Posterior vena cava (tissue), 2 donors: ENCODE results near the gene VNN1. TPM values are rescaled to one million over a fixed set of nuclear protein-coding genes. Genes with fewer than 3 reads are reported as not detected.
"Not testable (repeated sequence)": the region's sequence is repeated elsewhere in the genome, so short reads cannot be mapped to it uniquely, and the experiment has no call there.

Experiments
- DNase-seq: peaks from one replicate; pipeline ENCODE4 v3.0.0-alpha.2; 2020; ENCODE audit warnings: low spot score
- intact Hi-C, 2 donors: fragments of 100-400 bp; cut with DNase I; formaldehyde crosslinking; loops; one replicate each; pipeline versions ENCODE4 v1.14.1 to v1.14.2; 2022 to 2023
- total RNA-seq, 2 donors: library from RNA; stranded (reverse); fragmentation: NEBNext Ultra II Directional; extraction: Animal tissue kit (Norgen Biotek cat#: 25700); gene quantifications; one replicate each; pipeline ENCODE4 v1.2.1, GENCODE V29; 2021
- donor health status: DM: yes; HTN: yes; CAD: no.
- donor health status: DM: yes; HTN: yes; CAD: no.

Gene VNN1
- total RNA-seq, 2 donors from 2014 or later, result 1.9 to 3.0 TPM

- intact Hi-C loops, result no loop called here
- DNase-seq, result no peak
Measured at GRCh38 chr6:132726608-132726975, 12.7 kb upstream of the VNN1 start.

- intact Hi-C loops, result no loop called here
- DNase-seq, result no peak
Measured at GRCh38 chr6:132725947-132726607, 12.2 kb upstream of the VNN1 start.

- intact Hi-C loops, result no loop called here
- no peak for DNase-seq
Measured at GRCh38 chr6:132725471-132725870, 11.6 kb upstream of the VNN1 start.

GRCh38 chr6:132719736-132720448 lies 6.0 kb upstream of the VNN1 start:
- intact Hi-C loops, result no loop called here
- no peak for DNase-seq

GRCh38 chr6:132715881-132716637 lies 2.2 kb upstream of the VNN1 start:
- no peak for DNase-seq
- intact Hi-C loops, result no loop called here

GRCh38 chr6:132715204-132715603 lies 1.3 kb upstream of the VNN1 start:
- no peak for DNase-seq
- intact Hi-C loops, result no loop called here

GRCh38 chr6:132714160-132714559 lies 305 bp upstream of the VNN1 start:
- DNase-seq, result no peak
- intact Hi-C loops, result no loop called here

- intact Hi-C loops, result no loop called here
- no peak for DNase-seq
Measured at GRCh38 chr6:132712366-132712765, 1.5 kb downstream of the VNN1 start.

- intact Hi-C loops, result no loop called here
- no peak for DNase-seq
Measured at GRCh38 chr6:132708771-132709170, 5.1 kb downstream of the VNN1 start.

GRCh38 chr6:132708002-132708401 lies 5.9 kb downstream of the VNN1 start:
- DNase-seq, result no peak
- intact Hi-C loops, result no loop called here

- intact Hi-C loops, DNase-seq: not testable (repeated sequence)
Measured at GRCh38 chr6:132706756-132707155, 7.1 kb downstream of the VNN1 start.

- no peak for DNase-seq
- intact Hi-C loops, result no loop called here
Measured at GRCh38 chr6:132703936-132704335, 9.9 kb downstream of the VNN1 start.

- intact Hi-C loops, result no loop called here
- DNase-seq, result no peak
Measured at GRCh38 chr6:132698608-132699007, 15.2 kb downstream of the VNN1 start.

GRCh38 chr6:132695773-132696172 lies 18.1 kb downstream of the VNN1 start:
- intact Hi-C loops, result loop anchor here in 1 of 2 donors (1.0 kb wide), 1 partner anchor 11 kb away; no protein-coding TSS in a partner anchor

GRCh38 chr6:132693478-132693877 lies 20.4 kb downstream of the VNN1 start:
- intact Hi-C loops, result no loop called here
- DNase-seq, result no peak

More at GRCh38 chr6:132695773-132696172, 18.1 kb downstream of the VNN1 start:
- no peak for DNase-seq

- DNase-seq, result no peak
- intact Hi-C loops, result no loop called here
Measured at GRCh38 chr6:132690678-132691077, 23.2 kb downstream of the VNN1 start.

GRCh38 chr6:132687306-132687705 lies 26.5 kb downstream of the VNN1 start:
- intact Hi-C loops, result no loop called here
- no peak for DNase-seq

GRCh38 chr6:132686531-132686930 lies 27.3 kb downstream of the VNN1 start:
- intact Hi-C loops, result no loop called here
- no peak for DNase-seq

GRCh38 chr6:132685009-132685408 lies 28.8 kb downstream of the VNN1 start:
- no peak for DNase-seq
- intact Hi-C loops, result no loop called here

- intact Hi-C loops, result loop anchor here in 1 of 2 donors (1.0 kb wide), 1 partner anchor 12 kb away; no protein-coding TSS in a partner anchor
- DNase-seq, result no peak
Measured at GRCh38 chr6:132684272-132684671, 29.6 kb downstream of the VNN1 start.
